KBM-7 (cell line): ENCODE measurements around the gene CTPS1.

Source experiments
- DNase-seq: peaks from one replicate; pipeline ENCODE4 v3.0.0-alpha.2; 2015
- in situ Hi-C: fragments of 300-500 bp; cut with MboI; formaldehyde crosslinking; loops from 2 replicates; pipeline ENCODE4 v1.14.3; 2020; ENCODE audit warnings: low sequenced_read_pairs, low pct_unique_long_range_greater_than_20kb, mixed read lengths

The CTPS1 gene

DNA sequence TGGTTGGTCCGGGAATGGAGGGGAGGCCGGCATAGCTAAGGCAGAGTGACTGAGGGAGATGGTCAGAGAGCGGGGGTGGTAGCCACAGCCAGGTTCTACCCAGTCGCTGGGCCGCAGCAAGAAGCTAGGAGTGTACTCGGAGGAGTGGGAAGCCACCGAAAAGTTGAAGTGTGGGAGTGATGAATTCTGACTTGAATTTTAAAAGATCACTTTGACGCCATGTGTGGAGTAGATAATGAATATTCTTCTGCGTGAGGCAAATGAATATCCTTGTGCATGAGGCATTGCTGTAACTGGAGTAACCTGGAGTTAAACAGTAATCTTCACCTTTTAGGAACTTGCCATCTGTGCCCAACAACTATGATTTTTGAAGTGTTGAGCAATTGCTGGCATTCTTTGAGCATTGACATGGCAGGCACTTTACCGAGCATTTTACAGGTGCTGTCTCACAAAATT, 6.9 kb downstream of the CTPS1 start:
- DNase-seq = no peak
- in situ Hi-C loops = no loop called here

- in situ Hi-C loops = no loop called here
Measured at GRCh38 chr1:40986956-40987355, 7.5 kb downstream of the CTPS1 start.

DNA sequence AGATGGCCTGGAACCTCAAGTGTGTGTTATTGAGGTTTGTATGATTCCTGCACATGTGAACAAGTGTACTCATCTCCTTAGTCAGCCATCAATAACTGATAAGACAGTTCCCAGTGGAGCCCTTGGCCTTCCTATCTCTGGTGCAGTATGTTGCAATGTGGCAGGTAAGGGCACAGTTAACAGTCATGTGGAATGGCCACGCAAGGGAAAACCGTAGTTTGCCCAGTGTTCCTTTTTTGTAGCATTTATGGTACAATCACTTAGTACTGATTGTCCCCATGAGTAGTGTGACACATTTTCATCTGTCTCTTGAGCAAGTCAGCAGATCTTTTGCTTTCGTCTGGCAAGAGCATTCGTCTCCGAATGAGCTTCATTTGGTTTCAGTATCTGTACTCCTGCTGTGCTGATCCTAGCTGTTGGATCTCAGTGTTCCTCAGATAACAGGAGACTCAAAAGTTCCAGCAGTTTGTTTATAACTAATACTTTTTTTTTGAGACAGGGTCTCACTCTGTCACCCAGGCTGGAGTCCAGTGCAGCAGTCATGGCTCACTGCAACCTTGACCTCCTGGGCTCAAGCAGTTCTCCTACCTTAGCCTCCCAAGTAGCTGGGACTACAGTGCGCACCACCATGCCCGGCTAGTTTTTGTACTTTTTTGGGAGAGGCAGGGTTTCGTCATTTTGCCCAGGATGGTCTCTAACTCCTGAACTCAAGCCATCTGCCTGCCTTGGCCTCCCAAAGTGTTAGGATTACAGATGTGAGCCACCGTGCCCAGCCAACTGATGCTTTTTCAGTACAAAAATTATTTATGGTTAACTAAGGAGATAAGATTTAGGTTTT, 8.2 kb downstream of the CTPS1 start:
- in situ Hi-C loops = no loop called here
- DNase-seq = no peak

More at GRCh38 chr1:40986956-40987355, 7.5 kb downstream of the CTPS1 start:
- no peak for DNase-seq

GRCh38 chr1:40988280-40988679, 8.8 kb downstream of the CTPS1 start:
- in situ Hi-C loops = no loop called here
- no peak for DNase-seq

DNA sequence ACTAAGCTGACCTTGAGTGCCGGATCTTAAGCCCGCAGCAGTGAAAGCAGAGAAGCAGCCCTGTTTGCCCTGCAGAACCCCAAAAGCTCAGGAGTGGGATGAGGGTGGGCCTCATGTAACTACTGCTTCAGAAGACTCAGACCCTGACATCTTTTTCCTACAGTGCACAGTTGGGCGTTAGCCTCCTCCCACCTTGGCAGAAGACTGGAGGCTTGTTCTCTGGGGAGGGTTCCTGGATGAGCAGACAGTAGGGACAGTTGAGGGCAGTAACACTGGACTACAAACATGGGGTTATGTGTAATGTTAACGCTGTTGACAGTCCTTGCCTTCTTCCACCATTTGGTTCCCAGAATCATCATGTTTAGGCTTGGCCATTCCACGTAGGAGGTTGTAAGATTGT, 9.6 kb downstream of the CTPS1 start:
- in situ Hi-C loops = no loop called here
- no peak for DNase-seq

DNA sequence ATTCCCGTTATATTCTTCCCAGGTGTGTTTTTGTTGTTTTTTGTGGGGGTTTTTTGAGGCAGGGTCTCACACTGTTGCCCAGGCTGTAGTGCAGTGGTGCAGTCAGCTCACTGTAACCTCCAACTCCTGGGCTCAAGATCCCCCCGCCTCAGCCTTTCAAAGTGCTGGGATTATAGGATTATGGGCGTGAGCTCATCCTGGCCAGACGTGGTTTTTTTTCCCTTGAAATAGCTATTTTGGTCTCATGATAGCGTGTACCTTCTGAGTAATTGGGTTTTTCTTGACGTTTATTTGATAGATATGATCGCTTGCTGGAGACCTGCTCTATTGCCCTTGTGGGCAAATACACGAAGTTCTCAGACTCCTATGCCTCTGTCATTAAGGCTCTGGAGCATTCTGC, 17.6 kb downstream of the CTPS1 start:
- in situ Hi-C loops = no loop called here
- DNase-seq = no peak

DNA sequence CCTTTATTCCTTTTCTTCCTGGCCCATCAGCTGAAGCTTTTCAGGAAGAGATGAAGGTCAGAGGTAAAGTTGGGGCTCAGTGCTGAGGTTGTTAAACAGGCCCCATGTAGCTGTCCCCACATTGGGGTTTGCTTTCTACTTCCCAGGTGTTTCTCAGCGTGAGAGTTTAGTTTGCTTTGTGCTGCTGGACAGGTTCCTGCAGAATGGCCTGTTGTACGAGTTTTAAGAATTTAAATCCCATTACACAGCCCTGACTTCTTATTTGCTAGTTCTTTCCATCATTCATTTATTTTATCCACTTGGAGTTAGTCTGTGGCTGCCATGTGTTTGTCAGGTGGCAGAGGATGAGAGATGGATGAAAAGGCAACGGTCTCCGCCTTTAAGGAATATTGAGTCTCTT, 19.2 kb downstream of the CTPS1 start:
- DNase-seq = no peak
- in situ Hi-C loops = no loop called here

DNA sequence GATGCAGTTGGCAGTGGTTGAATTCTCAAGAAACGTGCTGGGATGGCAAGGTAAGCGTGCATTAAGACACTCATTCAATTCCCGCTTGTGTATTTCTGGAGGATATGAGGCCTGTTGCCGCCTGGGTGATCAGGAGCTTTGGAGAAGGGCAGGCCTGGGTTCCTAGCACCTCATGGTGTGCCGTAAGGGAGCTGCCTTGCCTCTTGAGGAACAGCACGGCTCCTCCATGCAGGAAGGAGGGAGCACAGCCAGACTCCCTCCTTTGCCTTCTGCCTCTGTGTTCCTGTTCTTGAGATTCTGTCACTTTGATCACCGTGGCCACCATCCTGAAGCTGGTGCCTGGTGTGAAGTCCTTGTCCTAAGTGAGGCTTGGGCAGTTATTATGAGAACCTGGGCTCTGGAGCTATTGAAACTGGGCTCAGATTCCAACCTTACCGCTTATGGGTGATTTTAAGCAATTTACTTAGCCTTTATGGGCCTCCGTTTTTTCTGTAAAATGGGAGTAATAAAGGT, 23.7 kb downstream of the CTPS1 start:
- in situ Hi-C loops = no loop called here
- no peak for DNase-seq

- DNase-seq = peak; percentile 98
- in situ Hi-C loops = no loop called here
Measured at GRCh38 chr1:41003640-41004220, 24.2 kb downstream of the CTPS1 start.

- no peak for DNase-seq
- in situ Hi-C loops = no loop called here
Measured at GRCh38 chr1:41005876-41006275, 26.4 kb downstream of the CTPS1 start.

- in situ Hi-C loops = no loop called here
- DNase-seq = no peak
Measured at GRCh38 chr1:41006942-41007865, 27.7 kb downstream of the CTPS1 start.

DNA sequence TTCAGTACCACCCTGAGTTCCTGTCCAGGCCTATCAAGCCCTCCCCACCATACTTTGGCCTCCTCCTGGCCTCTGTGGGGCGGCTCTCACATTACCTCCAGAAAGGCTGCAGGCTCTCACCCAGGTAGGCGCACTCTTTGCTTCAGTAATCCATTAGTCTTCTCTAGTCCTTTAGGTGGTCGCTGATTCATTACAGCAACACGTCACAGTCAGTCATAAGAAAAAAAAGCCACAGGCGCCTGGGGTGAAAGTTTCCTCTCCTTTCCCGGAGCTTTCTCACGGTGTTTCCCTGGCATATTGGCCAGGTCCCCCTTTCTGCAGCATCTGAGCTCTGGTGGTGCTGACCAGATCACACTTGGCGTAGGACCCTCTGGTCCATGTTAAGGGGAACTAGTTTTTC, 30.0 kb downstream of the CTPS1 start:
- in situ Hi-C loops = no loop called here
- no peak for DNase-seq

GRCh38 chr1:41010345-41010744, 30.8 kb downstream of the CTPS1 start:
- DNase-seq = no peak
- in situ Hi-C loops = no loop called here

DNA sequence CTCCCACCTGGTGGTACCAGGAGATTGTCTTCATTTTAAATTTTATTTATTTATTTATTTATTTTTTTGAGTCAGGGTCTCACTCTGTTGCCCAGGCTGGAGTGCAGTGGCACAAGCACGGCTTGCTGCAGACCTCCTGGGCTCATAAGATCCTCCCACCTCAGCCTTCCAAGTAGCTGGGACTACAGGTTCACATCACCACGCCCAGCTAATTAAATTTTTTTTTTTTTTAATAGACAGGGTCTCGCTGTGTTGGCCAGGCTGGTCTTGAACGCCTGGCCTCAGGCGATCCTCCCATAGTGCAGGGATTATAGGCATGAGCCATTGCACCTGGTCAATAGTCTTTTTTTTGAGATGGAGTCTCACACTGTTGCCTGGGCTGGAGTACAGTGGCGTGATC, 33.5 kb downstream of the CTPS1 start:
- in situ Hi-C loops = no loop called here
- no peak for DNase-seq

GRCh38 chr1:41013796-41014195, 34.3 kb downstream of the CTPS1 start:
- in situ Hi-C loops = no loop called here
- no peak for DNase-seq

DNA sequence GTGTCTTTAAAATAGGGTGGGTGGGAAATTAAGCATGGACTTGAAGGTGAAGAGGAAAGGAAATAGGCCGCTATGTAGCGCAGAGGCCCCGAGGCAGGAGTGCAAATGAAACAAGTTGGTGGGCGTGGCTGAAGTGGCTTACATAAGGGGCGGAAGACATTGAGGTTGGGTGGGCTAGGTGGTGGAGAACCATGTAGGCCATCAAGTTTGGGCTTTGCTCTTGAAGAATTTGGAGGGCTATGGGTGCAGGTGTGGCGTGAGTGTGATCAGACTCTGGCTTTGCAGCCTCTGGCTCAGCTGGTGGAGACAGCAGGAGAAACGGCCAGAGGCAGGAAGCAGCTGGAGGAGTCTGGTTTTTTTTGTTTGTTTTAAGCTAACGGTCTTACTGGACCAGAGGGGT, 35.4 kb downstream of the CTPS1 start:
- in situ Hi-C loops = no loop called here
- DNase-seq = no peak

DNA sequence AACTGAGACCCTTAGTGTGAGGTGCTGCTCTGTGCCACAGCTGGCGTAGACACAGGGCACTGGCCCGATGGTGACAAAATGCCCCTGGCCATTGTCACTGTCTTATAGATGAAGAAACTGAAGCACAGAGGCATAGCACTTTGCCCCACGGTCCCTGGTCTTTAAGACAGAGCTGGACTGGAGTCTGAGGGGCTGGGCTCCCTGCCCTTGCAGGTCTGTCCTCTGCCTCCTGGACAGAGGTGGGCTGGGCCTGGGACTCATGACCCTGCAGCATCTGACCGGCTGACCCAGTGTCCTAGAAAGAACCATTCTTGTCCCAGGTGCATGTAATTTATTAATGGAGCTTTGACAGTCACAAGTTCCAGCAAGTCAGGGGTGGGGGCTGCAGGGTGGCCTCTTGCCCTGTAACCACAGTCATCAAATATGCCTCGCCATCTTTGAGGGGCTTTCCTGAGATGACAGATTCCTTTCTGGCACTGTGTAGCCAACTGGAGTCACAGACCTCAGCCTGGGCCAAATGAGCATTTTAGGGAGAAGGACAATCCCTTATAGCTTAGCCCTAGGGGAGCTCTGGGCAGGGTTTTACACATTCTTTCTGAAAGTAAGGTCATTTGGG, 35.9 kb downstream of the CTPS1 start:
- in situ Hi-C loops = no loop called here
- DNase-seq = no peak

DNA sequence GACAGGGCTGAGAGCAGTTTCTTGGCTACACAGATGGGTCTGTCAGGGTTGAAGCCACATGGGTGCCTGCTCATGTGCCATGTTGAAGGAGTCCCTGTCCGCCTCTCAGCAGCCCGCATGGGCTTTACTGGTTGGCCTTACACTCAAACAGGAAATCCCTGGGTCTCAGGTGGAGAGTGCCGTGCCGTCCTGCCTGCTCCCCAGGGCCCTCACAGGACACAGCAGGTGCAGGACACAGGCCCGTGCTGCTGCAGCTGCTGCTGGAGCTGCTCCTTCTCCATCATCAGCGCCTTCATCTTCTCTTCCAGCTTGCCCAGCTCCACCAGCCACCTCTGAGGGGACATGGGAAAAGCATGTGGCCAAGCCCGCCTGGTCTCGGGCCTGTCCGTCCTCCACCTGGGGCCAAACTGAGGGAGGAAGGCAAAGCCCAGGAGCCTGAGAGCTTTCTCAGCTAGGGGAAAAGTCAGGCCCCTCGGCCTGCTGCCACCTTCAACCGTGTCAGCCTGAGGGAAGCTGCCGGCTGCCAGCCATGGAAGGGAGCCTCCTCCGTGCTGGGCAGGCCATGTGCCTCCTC, 36.5 kb downstream of the CTPS1 start:
- DNase-seq = no peak
- in situ Hi-C loops = no loop called here
